22Rv1 (cell line): ENCODE data around the gene DERL2.

Experiments used
- ZFX ChIP-seq: fragments of 450-650 bp; IDR thresholded peaks from 2 replicates; pipeline ENCODE4 v1.6.1; 2017; ENCODE audit warnings: antibody characterized with exemption, borderline replicate concordance
- TF ChIP-seq, protein P1 (sequence below): fragments of 450-650 bp; IDR thresholded peaks from 2 replicates; pipeline ENCODE4 v1.5.1; 2017; ENCODE audit warnings: mild to moderate bottlenecking

DNA sequence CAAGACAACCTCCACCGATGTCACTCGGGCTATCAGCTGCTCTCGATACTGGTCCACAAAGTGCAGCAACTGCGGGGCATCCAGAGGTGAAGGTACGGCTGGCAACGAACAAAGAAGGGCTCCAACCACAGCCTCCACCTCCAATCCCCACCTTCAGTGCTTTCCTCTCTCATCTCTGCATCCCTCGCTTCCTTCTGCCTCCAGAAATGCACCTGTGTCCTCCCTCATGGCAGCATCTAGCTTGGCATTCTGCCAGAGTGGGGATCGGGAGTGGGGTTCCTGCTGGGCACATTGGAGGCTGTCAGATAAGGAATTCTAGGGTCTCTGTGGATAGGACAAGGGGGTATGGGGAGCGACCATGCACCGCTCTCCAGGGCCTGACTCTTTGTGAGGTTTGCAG is 29.0 kb upstream of the DERL2 start:
- TF ChIP-seq, protein P1, sequence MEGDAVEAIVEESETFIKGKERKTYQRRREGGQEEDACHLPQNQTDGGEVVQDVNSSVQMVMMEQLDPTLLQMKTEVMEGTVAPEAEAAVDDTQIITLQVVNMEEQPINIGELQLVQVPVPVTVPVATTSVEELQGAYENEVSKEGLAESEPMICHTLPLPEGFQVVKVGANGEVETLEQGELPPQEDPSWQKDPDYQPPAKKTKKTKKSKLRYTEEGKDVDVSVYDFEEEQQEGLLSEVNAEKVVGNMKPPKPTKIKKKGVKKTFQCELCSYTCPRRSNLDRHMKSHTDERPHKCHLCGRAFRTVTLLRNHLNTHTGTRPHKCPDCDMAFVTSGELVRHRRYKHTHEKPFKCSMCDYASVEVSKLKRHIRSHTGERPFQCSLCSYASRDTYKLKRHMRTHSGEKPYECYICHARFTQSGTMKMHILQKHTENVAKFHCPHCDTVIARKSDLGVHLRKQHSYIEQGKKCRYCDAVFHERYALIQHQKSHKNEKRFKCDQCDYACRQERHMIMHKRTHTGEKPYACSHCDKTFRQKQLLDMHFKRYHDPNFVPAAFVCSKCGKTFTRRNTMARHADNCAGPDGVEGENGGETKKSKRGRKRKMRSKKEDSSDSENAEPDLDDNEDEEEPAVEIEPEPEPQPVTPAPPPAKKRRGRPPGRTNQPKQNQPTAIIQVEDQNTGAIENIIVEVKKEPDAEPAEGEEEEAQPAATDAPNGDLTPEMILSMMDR = no peak
- TF ChIP-seq ZFX = no peak
